ENCODE measurements around the gene CBY2.

- TF ChIP-seq CTBP1 (IDR thresholded peaks at IDR 0.05; ENCODE audit: borderline replicate concordance) (no peak), TARDBP (IDR thresholded peaks at IDR 0.05) (no peak), ELF4 (IDR thresholded peaks at IDR 0.05) (no peak), FOXA1 (IDR thresholded peaks at IDR 0.05) (no peak), FOXK2 (IDR thresholded peaks at IDR 0.05) (no peak), ARNT (IDR thresholded peaks at IDR 0.05) (no peak), SP1 (IDR thresholded peaks at IDR 0.05) (no peak), ZNF384 (IDR thresholded peaks at IDR 0.05) (no peak)
These were observed 13.5 kb upstream of the CBY2 start for GRCh38 chr13:45688577-45688976.

Measured in HEK293T (cell line).